ENCODE data around the gene ARFGAP1. TPM values are rescaled to one million over a fixed set of nuclear protein-coding genes. Genes with fewer than 3 reads are reported as not detected.

ARFGAP1 gene
- total RNA-seq, 1 experiment from 2014 or later, result 207 TPM

- TF ChIP-seq STAT6 (CRISPR knock-in tag; conservative IDR thresholded peaks at IDR 0.05; ENCODE audit: low read depth) (no peak), JUN (CRISPR knock-in tag; IDR thresholded peaks at IDR 0.05) (no peak)
These were observed 34.3 kb downstream of the ARFGAP1 start (continued) for GRCh38 chr20:63306673-63307537.

- Mint-ChIP-seq H3K4me3 (no peak overlapping the region), H3K4me1 (no peaks in the 10 kb centered on the region), H3K36me3 (no peaks in the 10 kb centered on the region), H3K27ac (no peak overlapping the region), H3K27me3 (ENCODE audit: low read depth) (peaks cover 5% of the 10 kb centered on the region), H3K9me3 (no peaks in the 10 kb centered on the region; the same call in 1 of the 2 replicates)
- POLR2A ChIA-PET, result no interaction called here
- TF ChIP-seq CREB1 (CRISPR knock-in tag; IDR thresholded peaks at IDR 0.05), result no peak
- no peak for TF ChIP-seq ERG (CRISPR knock-in tag; IDR thresholded peaks at IDR 0.05)
- TF ChIP-seq ELF4 (CRISPR knock-in tag; IDR thresholded peaks at IDR 0.05; ENCODE audit: low read depth), result no peak
- no peak for TF ChIP-seq MAX (CRISPR knock-in tag; IDR thresholded peaks at IDR 0.05)
- TF ChIP-seq ESRRA (CRISPR knock-in tag; IDR thresholded peaks at IDR 0.05; ENCODE audit: borderline replicate concordance), result no peak
- no peak for TF ChIP-seq ZBTB21 (CRISPR knock-in tag; IDR thresholded peaks at IDR 0.05; ENCODE audit: borderline replicate concordance)
- no peak for TF ChIP-seq ZNF532 (CRISPR knock-in tag; IDR thresholded peaks at IDR 0.05; ENCODE audit: borderline replicate concordance)
- no peak for TF ChIP-seq ZNF219 (CRISPR knock-in tag; IDR thresholded peaks at IDR 0.05; ENCODE audit: borderline replicate concordance)
- TF ChIP-seq ZNF232 (CRISPR knock-in tag; IDR thresholded peaks at IDR 0.05), result no peak
- TF ChIP-seq GTF2I (CRISPR knock-in tag; conservative IDR thresholded peaks at IDR 0.05), result no peak
- TF ChIP-seq MYBL2 (CRISPR knock-in tag; IDR thresholded peaks at IDR 0.05), result no peak
- CTCF ChIA-PET, result interaction anchor here (0.7 to 4.9 kb wide), 9 partner anchors 10 to 176 kb away, joined by 3 to 191 read pairs (median 10); partner anchors contain the start of gene COL20A1
- DNase-seq (ENCODE audit: low spot score), result no peak
- no peak for ATAC-seq
These were observed 35.1 kb downstream of the ARFGAP1 start for GRCh38 chr20:63307538-63308217.
